SK-N-DZ (cell line): ENCODE results near the gene CLSTN2.
"Not testable (repeated sequence)": the region's sequence is repeated elsewhere in the genome, so short reads cannot be mapped to it uniquely, and the experiment has no call there.

ENCODE experiments used
- DNase-seq: peaks from one replicate; pipeline ENCODE4 v3.0.0-alpha.2; 2015; ENCODE audit warnings: low spot score

CLSTN2 gene

DNA sequence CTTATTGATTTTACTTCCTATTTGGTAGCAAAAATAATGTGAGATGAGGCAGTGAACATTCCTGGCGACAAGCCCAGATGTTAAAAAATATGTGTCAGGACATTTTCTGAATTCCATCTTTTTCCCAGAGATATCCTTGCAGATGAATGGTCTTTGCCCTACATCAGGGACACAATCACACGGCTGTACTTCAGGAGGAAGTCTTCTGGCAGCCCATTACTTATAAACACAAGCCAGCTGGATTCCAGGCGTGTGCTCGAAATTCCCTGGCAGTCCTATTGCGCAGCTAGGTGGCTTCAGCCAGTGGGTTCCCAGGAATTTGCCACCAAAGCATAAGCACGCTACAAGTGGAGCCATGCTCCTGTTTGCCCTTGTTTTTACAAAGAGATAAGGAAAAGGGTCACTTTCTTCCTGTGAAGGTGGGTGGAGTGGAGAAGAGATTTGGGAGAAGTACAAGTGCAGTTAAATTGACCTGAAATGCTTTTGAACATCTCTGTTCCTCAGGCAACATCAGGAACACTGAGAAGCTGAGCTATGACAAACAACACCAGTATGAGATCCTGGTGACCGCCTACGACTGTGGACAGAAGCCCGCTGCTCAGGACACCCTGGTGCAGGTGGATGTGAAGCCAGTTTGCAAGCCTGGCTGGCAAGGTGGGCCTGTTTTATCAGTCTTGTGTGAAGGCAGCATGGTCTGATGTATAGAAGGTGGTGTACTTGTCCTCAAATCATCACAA is 485.8 kb downstream of the CLSTN2 start:
- no peak for DNase-seq

DNA sequence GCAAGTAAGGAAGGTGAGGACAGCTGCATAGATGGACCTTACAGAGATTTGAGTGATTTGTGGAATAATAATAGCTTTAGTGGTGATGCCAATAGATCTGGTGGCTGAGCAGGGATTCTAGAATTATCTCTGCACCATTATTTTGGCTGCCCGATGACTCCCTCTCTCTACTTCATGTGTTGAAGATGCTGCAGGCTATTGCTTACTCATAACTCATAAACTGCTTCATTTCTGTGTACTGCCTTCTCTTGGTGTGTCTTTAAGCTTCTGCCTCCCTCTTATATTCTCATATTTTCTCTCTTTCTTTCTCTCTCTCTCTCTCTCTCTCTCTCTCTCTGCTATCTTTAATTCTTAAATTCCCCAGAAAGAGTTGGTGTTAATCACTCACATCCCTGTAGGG is 486.9 kb downstream of the CLSTN2 start:
- DNase-seq: no peak

DNA sequence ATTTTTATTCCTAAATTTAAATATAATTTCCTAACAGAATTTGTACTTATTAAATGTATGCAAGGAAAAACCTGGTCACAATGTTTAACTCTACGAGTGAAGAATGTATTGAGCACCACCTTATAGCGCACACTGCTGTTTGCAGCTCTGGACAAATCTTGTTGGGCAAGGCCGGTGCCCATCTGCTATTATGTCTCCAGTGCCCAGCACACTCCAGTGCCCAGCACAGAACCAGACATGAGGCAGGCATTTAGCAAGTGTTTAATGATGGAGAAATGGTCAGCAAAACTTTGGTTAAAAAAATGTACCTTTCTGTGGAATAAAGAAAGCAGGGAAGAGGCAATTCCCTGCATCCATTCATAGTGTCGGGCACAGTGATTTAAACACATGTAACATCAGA is 488.2 kb downstream of the CLSTN2 start:
- no peak for DNase-seq

DNA sequence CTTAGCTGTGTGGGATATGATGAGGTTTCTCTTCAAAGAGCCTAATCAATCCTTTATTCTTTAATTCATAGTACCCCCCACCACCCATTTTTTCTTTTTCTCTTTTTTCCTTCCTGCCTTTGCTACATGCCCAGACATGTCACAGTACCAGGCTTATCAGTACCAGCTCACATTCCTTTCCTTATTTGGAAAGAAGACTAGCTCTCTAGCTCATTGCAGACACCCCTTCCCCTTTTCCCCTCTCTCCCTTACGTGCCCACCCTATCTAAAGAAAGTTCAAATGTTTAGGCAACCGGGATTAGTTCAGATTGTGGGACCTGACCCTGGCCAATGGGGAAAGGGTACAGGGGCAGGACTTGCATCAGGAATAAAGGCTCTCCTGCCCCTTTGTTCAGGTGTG is 488.6 kb downstream of the CLSTN2 start:
- not testable (repeated sequence) for DNase-seq

DNA sequence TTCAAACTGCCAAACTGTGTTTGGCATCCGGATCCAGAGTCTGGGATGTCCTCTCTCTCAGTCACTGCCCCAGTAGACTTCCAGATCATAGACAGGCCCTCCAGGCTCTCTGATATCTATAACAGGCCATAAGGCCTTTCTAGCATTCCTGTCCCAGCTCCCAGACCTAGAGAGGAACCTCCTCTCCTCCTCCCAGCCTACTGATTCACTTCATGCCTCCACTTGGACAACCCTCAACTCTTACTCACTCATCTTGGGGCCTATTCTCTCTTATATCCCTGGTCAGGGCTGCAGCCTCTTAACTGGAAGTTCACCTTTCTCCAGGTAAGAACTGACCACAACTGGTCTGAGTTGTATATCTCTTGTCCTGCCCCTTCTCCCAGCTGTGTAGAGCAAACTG is 489.2 kb downstream of the CLSTN2 start:
- no peak for DNase-seq

DNA sequence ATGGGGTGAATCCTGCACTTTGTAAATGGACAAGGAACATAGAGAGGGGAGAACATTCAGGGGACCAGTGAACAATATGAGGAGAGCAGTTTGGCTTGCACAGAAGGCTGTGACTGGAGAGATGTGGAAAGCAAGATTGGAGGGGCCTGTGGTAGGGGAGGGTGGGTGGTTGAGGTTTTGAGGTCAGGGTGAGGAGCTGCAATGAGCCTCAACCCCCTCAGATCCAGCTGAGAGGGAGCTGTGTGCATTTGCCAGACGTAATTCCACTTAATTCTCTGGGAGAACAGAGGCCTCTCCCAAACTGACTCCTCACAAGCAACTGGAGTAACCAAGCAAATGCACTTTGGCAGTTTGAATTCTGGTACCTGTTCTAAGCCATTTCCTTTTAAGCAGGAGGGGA is 489.7 kb downstream of the CLSTN2 start:
- no peak for DNase-seq

DNA sequence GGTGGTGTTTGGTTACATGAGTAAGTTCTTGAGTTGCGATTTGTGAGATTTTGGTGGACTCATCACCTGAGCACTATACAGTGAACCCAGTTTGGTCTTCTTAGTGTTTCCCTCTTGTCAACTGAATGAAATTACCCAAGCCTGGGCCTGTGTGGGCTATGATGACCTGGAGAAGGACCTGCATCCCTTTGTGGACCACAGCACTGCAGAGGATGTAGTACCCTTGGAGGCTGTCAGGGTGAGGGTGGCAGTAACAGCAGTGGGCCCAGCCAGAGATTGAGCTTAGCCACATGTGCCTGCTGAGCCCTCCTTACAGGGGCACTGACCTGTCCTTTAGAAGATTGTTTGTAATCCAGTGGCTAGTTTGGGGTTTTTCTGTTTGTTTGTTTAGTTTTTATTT is 492.8 kb downstream of the CLSTN2 start:
- DNase-seq: no peak

DNA sequence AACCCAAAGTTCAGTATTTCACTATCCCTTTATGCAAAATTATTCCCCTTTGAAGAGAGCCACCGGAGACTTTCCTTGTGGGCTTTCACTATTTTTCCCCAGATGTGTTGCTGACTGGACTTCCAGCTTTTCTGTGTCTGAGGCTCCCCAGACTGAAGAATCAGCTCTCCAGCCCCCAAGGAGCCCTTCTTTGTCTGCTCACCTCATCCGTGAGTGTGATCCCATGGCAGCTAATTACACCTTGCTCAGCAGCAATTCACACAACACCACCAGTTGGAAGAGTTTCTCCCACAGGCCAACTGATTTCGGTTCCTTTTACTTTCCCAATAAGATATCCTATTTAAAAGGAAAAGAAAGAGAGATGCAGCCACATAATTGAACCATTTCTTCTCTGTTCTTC is 493.4 kb downstream of the CLSTN2 start:
- DNase-seq: no peak

DNA sequence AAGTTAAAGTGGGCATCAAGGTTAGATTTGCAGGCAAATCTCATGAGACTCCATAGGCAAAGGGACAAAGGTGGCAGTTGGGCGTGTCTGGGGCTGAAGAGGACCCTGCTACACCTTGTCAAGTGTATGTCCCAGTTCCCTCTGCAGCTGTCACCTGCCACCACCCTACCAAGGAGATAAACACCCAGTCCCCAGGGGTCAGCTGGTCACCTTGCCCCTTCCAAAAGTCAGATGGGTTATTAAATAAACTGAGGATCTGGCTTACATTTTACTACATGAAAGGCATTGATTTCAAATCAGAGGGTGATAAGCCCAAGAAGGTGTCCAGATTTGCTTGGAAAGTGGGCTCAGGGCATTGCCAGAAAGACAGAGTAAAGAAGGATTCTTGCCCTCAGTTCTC is 494.8 kb downstream of the CLSTN2 start:
- DNase-seq: no peak

DNA sequence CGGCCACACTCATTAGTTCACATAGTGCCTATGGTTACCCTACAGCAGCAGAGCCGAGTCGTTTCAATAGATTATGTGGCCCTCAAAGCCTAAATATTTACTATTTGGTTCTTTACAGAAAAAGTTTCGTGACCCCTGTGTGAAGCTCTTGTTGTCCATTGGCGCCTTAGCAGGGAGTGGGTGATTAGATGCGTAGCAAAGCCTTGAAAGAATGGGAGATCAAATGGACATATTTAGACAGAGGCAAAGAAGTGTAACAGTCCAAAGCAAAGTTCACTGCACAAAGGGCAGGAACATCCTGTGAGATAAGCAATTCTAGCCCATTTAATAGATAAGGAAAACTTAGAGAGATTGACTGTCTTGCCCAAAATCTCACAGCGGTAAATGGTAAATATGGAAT is 495.5 kb downstream of the CLSTN2 start:
- DNase-seq: no peak

DNA sequence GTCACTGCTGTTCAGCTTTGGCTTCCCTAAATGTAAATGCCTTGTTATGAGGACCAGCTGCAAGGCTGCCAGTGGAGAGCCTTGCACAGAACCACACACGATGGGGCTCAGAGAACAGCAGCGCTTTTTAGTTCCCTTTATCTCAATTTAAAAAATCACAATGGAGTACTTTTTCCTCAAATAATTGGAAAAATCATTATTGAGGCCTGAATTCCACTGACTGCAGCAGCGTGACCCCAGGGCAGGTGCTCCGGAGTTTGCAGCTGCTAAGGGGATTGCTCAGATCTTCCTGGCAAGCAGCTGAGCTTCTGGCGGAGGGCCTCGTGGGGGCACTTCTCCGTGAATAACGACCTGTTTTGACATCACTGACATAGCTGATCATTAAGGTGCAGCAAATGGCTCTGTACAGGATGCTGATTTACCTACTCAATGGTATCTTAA is 497.3 kb downstream of the CLSTN2 start:
- DNase-seq: no peak

DNA sequence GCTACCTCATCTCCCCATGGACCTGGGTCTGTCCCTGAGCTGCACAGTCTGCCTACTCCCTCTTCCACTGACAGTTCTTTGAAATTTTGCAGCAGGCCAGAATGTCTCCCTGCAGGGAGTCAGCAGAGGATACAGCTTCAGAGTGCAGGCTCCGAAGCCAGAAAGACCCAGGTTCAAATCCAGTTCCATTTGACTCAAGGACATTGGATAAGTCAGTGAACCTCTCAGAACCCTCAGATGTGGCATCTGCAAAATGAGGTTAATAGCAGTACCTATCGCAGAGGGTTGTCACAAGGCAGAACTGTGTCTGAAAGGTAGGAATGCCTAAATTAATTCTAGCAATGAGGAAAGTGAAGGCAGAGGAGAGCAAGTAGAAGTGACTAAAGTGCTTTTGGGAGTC is 498.4 kb downstream of the CLSTN2 start:
- DNase-seq: no peak

DNA sequence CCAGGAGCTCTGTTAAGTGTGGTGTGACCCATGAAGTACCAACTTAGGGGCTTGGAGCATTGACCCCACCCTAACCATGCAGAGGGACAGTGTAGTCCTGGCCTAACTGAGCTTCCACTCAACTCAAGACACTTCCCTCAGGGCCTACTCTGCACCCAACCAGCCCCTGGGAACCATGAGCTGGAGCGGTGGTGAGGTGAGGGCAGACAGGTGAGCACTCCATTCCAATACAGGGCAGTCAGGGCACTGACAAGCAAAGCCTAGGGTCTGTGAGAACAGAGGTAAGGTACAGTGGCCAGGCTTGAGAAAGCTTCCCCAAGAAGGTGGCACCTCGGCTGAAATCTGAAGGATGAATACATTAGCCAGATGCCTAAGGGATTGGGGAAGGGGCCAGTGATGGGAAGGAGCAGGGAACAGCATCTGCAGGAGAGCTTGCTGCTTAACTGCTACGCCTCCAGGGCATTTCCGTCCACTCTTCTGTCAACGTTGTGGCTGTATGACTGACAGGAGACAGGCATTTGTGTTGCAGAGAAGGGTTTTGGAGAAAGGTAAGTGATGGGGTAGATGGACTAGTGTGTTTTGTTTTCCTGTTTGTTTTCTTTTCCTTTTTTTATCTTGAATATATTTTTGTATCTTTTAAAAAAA is 499.4 kb downstream of the CLSTN2 start:
- no peak for DNase-seq

DNA sequence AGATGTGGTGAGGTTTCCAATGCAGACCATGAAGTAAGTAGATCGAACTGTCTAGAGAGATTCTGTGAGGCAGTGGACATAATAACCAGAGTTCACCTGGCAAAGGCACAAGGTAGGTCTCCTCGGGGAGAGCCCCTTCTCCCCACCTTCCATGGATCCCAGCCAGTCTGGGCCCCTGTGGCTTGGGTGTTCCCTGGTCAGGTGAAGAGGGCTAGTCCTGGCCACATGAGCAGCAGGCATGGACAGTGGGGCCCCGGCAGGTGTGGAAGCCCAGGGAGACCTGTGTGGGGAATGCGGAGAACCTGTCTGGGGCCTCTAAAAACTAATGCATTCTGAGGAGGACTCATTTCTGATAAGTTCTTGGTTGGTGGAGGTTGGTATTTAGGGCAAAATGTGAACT is 501.4 kb downstream of the CLSTN2 start:
- DNase-seq: no peak

DNA sequence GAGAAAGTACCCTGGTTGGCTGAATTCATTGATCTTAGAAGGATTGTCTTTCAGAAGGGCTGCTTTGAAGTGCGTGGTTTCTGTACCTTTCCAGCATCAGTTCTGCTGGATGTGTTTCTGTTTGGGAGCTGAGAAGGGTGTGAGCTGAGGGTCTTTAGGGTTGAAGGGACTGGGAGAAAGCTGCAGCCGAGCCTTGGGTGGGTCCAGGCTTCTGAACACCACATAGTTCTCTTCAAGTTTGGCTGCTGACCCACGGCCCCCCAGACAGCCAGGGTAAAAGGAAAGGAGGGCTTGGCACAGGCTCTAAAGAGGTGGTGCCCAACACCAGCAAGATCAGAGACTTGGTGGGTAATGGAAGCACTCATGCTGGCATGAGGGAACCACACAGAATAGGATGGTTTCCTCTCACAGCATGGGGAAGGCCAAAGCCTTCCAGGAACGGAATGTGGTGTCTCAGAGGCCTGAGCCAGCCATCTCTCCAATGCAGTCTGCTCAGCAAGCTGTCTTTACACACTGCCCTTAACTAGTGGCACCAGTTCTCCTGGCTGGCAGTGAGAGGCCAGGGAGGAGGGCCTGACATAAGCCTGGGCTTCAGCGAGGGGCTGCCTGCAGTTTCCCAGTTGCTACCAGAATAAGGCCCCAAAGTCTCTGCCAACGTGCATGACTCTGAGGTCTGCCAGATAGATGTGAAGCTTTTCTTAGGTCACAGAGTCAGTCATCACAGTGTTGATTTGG is 503.9 kb downstream of the CLSTN2 start:
- DNase-seq: no peak

DNA sequence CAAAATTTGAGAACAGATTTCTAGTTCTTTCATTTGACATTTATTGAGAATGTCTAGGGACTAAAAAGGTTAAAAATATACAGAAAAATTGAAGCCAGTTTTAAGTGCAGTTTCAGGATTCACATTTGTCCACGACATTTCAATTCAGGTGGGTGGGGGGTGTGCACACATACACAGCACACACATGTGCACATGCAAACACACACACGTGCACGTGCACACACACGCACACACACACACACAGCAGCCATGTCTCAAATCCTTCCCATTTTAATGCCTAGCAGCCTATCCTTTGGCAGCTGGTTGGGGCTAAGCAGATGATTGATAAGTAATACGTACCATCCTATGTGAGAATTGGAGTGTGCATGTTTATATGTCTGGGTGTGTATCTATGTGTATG is 504.5 kb downstream of the CLSTN2 start:
- DNase-seq: no peak

DNA sequence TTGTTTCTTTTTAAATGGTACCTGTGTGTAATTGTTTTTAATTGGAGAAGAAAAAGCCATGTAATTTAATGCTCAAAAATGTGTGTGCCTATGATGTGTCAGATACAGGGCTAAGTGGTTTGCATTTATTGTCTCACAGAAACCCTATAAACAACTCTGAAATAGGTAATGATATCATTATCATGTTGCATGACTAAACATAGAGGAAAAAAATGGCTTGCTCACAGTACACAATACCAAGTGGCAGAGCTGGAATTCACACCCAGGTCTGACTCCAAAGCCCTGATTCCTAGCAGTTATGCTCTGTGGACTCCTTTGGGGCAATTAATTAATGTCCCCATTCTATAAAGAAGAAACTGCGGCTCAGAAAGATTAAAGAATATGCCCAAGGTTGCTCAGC is 505.5 kb downstream of the CLSTN2 start:
- DNase-seq: no peak

DNA sequence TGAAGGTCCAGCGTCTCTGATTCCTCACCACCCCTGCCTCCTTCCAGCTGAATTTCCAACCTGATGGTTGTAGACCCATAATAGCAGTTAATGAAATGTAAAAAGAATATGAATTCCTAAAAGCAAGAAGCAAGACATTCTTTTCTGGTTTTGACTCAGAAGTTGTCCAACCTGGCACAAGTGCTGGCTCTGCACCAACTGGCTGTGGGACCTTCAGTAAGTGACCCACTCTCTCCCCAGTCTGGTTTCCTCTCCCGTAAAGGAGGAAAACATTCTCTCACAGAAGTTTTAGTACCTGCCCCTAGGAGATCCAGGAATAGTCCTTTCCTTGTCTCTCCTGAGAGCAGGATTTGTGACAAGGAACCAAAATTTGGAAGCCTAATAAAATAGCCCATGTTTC is 506.0 kb downstream of the CLSTN2 start:
- DNase-seq: no peak

DNA sequence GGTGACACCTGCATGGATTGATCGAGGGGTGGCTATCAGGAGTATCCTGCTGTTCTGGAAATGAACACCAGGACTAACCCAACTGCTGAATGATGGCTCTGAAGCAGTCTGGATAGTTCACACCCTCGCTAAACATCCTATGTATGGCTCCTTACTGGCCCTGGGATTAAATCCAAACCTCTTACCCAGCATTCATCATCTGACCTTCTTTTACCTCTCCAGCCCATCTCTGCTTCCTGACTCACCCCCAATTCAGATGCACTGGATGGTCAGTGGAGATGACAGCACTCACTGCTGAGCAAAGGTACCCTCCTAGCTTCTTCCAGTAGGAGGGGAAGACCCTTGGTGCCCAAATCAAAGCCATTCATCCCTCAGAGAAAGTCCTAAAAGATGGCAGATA is 507.6 kb downstream of the CLSTN2 start:
- DNase-seq: no peak

DNA sequence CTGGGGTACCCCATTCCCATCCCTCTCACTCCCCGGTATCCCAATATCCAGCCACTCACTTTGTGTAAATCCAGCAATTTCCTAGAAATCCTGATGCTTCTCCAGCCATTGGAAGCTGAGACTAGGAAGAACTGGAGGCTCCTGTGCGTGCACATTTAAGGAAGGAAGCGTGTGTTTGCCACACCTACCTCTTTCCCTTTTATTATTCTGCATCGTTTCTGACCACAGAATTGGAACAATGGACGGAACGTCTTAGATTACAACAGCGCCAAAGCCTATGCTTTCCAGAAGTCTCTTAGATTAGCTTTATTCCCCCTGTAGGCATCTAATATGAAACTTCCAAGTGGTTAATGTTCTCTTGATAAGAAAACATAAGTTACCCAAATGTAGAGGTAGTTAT is 508.1 kb downstream of the CLSTN2 start:
- no peak for DNase-seq

DNA sequence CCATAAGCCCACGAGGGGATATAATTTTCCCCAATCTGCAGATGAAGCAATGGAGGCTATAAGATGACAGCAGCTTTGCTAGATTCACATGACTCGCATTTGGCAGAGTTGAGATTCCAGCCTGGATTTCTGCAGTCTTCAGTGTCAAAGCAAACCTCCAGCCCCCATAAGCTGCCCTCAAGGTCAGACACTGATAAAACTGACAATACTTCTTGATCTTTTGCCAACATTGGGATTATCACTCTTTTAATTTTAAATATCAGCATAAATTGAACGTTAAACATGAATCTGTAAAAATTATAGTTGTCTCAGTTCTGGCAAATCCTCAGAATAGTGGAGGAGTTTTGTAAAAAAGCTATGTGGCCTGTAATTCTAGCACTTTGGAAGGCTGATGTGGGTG is 508.8 kb downstream of the CLSTN2 start:
- no peak for DNase-seq

DNA sequence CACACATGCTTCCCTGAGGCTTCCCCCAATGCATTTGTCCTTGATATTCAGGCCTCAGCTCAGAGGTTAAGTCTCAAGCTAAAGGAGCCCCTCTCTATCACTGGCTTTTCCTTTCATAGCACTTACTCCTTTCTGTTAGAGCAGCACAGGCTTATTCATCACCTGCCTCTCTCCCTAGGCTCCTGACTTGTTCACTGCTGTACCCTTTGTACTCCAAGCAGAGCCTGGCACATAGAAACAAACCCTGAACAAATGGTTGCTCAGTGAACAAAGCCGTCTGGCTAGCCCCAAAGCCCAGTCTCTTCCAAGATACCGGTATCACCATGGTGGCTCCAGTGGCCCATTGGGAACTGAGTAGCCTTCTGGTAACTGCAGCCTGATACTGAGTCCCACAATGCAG is 511.7 kb downstream of the CLSTN2 start:
- no peak for DNase-seq

DNA sequence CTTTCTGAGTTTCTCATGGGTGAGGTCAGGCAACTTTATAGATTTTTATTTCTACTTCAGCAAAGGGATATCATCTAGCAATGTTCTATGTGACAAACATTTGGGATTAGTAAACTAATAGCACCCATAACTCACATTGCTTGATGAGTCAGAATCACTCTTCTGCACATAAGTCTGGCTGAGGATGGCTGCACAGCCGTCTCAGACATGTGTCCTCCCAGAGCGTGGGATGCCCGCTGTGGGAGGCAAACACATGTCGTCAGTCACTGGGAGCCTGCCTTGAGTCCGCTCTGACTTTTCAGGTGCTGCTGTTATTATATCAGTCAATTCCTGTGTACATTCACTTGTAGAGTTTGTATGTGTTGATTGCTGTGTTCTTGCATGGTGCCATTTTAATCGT is 512.2 kb downstream of the CLSTN2 start:
- no peak for DNase-seq
